ENCODE data around the gene SMIM36.

GRCh38 chr17:55430541-55431288 is 80.5 kb downstream of the SMIM36 start:
- TF ChIP-seq CTCF (IDR thresholded peaks at IDR 0.05) (no peak), POLR2A (IDR thresholded peaks at IDR 0.05) (no peak)
